Caco-2 (cell line): ENCODE results near the gene AGK. TPM values are rescaled to one million over a fixed set of nuclear protein-coding genes. Genes with fewer than 3 reads are reported as not detected.

ENCODE experiments used
- BruUV-seq: library from RNA; stranded (reverse); fragments of 400-500 nt; replicated peaks from 2 replicates; lab custom pipeline; 2021; lab: Mats Ljungman, UMichigan
- CTCF ChIA-PET: fragments of 300-600 bp; sonication (Branson Sonifier 250); formaldehyde crosslinking; loops from one replicate; lab custom pipeline; 2022; ENCODE audit warnings: antibody characterized with exemption; lab: Charles Lee
- POLR2A ChIA-PET: fragments of 300-600 bp; sonication (Branson Sonifier 250); formaldehyde crosslinking; loops from one replicate; lab custom pipeline; 2022; ENCODE audit warnings: antibody characterized with exemption; lab: Charles Lee
- DNase-seq, 2 experiments: peaks; one replicate each; pipeline versions ENCODE4 v3.0.0 to v3.0.0-alpha.2; 2020 to 2022
- H3K27me3 ChIP-seq: replicated peaks from 2 replicates; pipeline ENCODE4 v1.6.0; 2011; ENCODE audit warnings: low read length; ENCODE audit not compliant: control insufficient read depth, insufficient read depth
- H3K36me3 ChIP-seq: 2 replicates; pipeline ENCODE4 v1.5.1; 2011; ENCODE audit warnings: low read length; ENCODE audit not compliant: control insufficient read depth, insufficient read depth
- H3K4me1 ChIP-seq: fragments of 250-450 bp; sonication (Bioruptor Pico); 2 replicates; pipeline ENCODE4 v1.5.1; 2020; ENCODE audit warnings: mild to moderate bottlenecking
- H3K4me3 ChIP-seq: 2 replicates; pipeline ENCODE4 v1.5.1; 2011; ENCODE audit warnings: low read depth, mild to moderate bottlenecking, control low read depth, low read length
- H3K9me3 ChIP-seq: fragments of 250-450 bp; sonication (Bioruptor Pico); 2 replicates; pipeline ENCODE4 v1.5.1; 2020; ENCODE audit warnings: mild to moderate bottlenecking, moderate library complexity
- H3K27ac Mint-ChIP-seq: one replicate; pipeline ENCODE4 v1.8.0; 2022; ENCODE audit warnings: mixed read lengths; ENCODE audit not compliant: unreplicated experiment
- H3K27me3 Mint-ChIP-seq: one replicate; pipeline ENCODE4 v1.8.0; 2022; ENCODE audit warnings: mixed read lengths; ENCODE audit not compliant: insufficient read depth, unreplicated experiment
- H3K36me3 Mint-ChIP-seq: one replicate; pipeline ENCODE4 v1.8.0; 2022; ENCODE audit warnings: mild to moderate bottlenecking, mixed read lengths; ENCODE audit not compliant: insufficient read depth, unreplicated experiment
- H3K4me1 Mint-ChIP-seq: one replicate; pipeline ENCODE4 v1.8.0; 2022; ENCODE audit warnings: low read depth, mixed read lengths; ENCODE audit not compliant: unreplicated experiment
- H3K4me3 Mint-ChIP-seq: one replicate; pipeline ENCODE4 v1.8.0; 2022; ENCODE audit warnings: mild to moderate bottlenecking, moderate library complexity, mixed read lengths; ENCODE audit not compliant: unreplicated experiment
- H3K9me3 Mint-ChIP-seq: one replicate; pipeline ENCODE4 v1.8.0; 2022; ENCODE audit warnings: mixed read lengths; ENCODE audit not compliant: unreplicated experiment
- CTCF ChIP-seq, 2 experiments: fragments of 200-600 bp in 1 of 2; IDR thresholded peaks; 1 replicate in 1 of 2; 2 replicates in 1 of 2; pipeline versions ENCODE4 v1.5.1 to v1.8.0; 2011 to 2022; ENCODE audit warnings: antibody characterized with exemption in 1 of 2, control low read depth in 1 of 2, inconsistent platforms in 1 of 2, low read depth in 1 of 2, low read length in 1 of 2, mild to moderate bottlenecking in 1 of 2, moderate library complexity in 1 of 2; ENCODE audit not compliant: insufficient read depth in 1 of 2, severe bottlenecking in 1 of 2, unreplicated experiment in 1 of 2
- intact Hi-C: fragments of 100-400 bp; cut with micrococcal nuclease; formaldehyde crosslinking; loops from one replicate; pipeline ENCODE4 v1.10.0; 2022; ENCODE audit not compliant: unreplicated experiment
- total RNA-seq: library from RNA; stranded (reverse); gene quantifications from 2 replicates; pipeline ENCODE4 v1.2.3, GENCODE V29; 2022

AGK gene
- total RNA-seq, 1 experiment from 2014 or later: 32.3 TPM

GRCh38 chr7:141515941-141516340 is 35.3 kb upstream of the AGK start:
- CTCF ChIA-PET: interaction anchor here (0.7 kb wide), 1 partner anchor 90 kb away, joined by 3 read pairs; no protein-coding TSS in a partner anchor
- no peak for DNase-seq
- H3K4me1 ChIP-seq: no peaks in the 10 kb centered on the region
- intact Hi-C loops: no loop called here
- no peaks in the 10 kb centered on the region; the same call in 1 of the 2 replicates for H3K9me3 ChIP-seq
- peaks cover 42% of the 10 kb centered on the region for H3K27me3 Mint-ChIP-seq
- H3K4me3 ChIP-seq: no peak overlapping the region
- H3K4me1 Mint-ChIP-seq: peaks cover 8% of the 10 kb centered on the region
- H3K36me3 Mint-ChIP-seq: no peaks in the 10 kb centered on the region
- no peaks in the 10 kb centered on the region for H3K9me3 Mint-ChIP-seq
- H3K36me3 ChIP-seq: no peaks in the 10 kb centered on the region
- POLR2A ChIA-PET: no interaction called here
- no peak overlapping the region for H3K4me3 Mint-ChIP-seq
- TF ChIP-seq CTCF (IDR thresholded peaks at IDR 0.05; ENCODE audit: insufficient read depth in 1 of 2, low read depth in 1 of 2, low read length in 1 of 2, severe bottlenecking in 1 of 2, unreplicated experiment in 1 of 2): no peak
- no TSS peak for BruUV-seq
- H3K27me3 ChIP-seq: no peaks in the 10 kb centered on the region
- H3K27ac Mint-ChIP-seq: no peak overlapping the region

DNA sequence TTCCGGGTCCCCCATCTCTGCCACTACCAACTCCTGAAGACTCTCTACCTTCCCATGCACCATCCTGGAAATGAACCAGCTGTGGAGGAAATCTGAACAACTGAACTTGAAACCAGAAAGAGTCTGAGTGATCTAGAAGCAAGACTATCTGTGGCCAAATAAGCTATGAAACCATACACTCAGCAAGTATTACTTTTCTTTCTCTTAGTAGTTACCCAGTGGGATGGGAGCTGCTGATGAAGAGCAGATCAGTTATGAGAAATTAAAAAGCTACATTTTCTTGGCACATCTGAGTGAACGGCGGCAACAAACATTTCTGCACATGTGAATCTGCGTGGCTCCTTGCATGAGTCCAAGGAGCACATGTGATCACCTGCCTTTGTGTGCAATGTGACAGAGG is 31.6 kb upstream of the AGK start:
- H3K4me1 Mint-ChIP-seq: no peaks in the 10 kb centered on the region
- intact Hi-C loops: no loop called here
- CTCF ChIA-PET: no interaction called here
- BruUV-seq: no TSS peak
- TF ChIP-seq CTCF (IDR thresholded peaks at IDR 0.05; ENCODE audit: insufficient read depth in 1 of 2, low read depth in 1 of 2, low read length in 1 of 2, severe bottlenecking in 1 of 2, unreplicated experiment in 1 of 2): no peak
- Histone ChIP-seq H3K4me3 (no peak overlapping the region), H3K27me3 (no peaks in the 10 kb centered on the region), H3K9me3 (no peaks in the 10 kb centered on the region), H3K36me3 (no peaks in the 10 kb centered on the region), H3K4me1 (no peaks in the 10 kb centered on the region)
- H3K27me3 Mint-ChIP-seq: peaks cover 25% of the 10 kb centered on the region
- H3K36me3 Mint-ChIP-seq: no peaks in the 10 kb centered on the region
- POLR2A ChIA-PET: no interaction called here
- no peak for DNase-seq
- H3K4me3 Mint-ChIP-seq: no peak overlapping the region
- no peak overlapping the region for H3K27ac Mint-ChIP-seq
- H3K9me3 Mint-ChIP-seq: no peaks in the 10 kb centered on the region

DNA sequence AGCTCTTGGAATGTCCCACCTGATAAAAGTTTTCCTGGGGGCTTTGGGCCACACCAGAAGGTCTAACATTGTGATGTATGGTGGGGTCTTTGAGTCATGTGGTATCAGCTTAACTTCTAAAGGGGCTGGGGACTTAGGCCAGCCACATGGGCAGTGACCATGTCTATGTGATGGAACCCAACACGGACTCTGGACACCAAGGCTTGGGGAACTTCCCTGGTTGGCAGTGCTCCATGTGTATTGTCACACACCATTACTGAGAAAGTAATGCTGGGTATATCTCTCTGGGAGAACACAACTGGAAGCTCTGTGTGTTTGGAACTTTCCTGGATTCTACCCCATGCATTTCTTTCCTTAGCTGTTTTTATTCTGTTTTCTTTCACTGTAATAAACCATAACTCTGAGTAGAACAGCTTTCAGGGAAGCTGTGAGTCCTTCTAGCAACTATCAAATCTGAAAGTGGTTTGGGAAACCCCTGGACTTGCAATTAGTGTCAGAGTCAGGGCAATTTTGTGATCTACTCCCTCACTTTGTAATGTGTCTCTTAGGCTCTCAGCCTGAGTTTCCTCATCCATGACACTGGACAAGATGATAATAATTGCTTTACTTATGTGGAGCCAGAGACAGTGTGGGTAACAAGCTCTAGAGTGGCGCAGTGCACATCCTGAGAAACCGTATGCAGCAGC is 28.4 kb upstream of the AGK start:
- Histone ChIP-seq H3K4me3 (no peak overlapping the region), H3K27me3 (no peaks in the 10 kb centered on the region), H3K36me3 (no peaks in the 10 kb centered on the region), H3K4me1 (no peaks in the 10 kb centered on the region), H3K9me3 (no peaks in the 10 kb centered on the region)
- Mint-ChIP-seq H3K9me3 (no peaks in the 10 kb centered on the region), H3K27me3 (peaks cover 28% of the 10 kb centered on the region), H3K4me3 (no peak overlapping the region), H3K36me3 (no peaks in the 10 kb centered on the region), H3K4me1 (no peaks in the 10 kb centered on the region), H3K27ac (no peak overlapping the region)
- intact Hi-C loops: no loop called here
- no peak for DNase-seq
- TF ChIP-seq CTCF (IDR thresholded peaks at IDR 0.05; ENCODE audit: insufficient read depth in 1 of 2, low read depth in 1 of 2, low read length in 1 of 2, severe bottlenecking in 1 of 2, unreplicated experiment in 1 of 2): no peak
- no TSS peak for BruUV-seq
- ChIA-PET POLR2A (no interaction called here), CTCF (no interaction called here)
